Lung (tissue), 12 donors: ENCODE measurements around the gene S100A8. TPM values are rescaled to one million over a fixed set of nuclear protein-coding genes. Genes with fewer than 3 reads are reported as not detected.
A peak's percentile ranks its signal among the peaks of the same experiment; 100 is the strongest.

Experiments
- ATAC-seq: fragments of 200-7000 bp; cut with Tn5 transposase; one replicate; pipeline ENCODE4 v1.9.1; 2020; ENCODE audit warnings: moderate number of reproducible peaks; ENCODE audit not compliant: insufficient read depth, low FRiP score
- DNase-seq, 3 donors: peaks; one replicate each; pipeline ENCODE4 v3.0.0-alpha.2; 2013 to 2017
- H3K27ac ChIP-seq, 2 donors: one replicate each; pipeline ENCODE4 v1.5.1; 2013; ENCODE audit warnings: mild to moderate bottlenecking in 2 of 2, moderate library complexity in 2 of 2, control low read depth in 1 of 2, inconsistent platforms in 1 of 2, low read depth in 1 of 2, low read length in 1 of 2
- H3K27me3 ChIP-seq, 3 donors: one replicate each; pipeline ENCODE4 v1.5.1; 2013; ENCODE audit warnings: low read length in 2 of 3; ENCODE audit not compliant: control insufficient read depth in 3 of 3, insufficient read depth in 3 of 3
- H3K36me3 ChIP-seq, 4 donors: one replicate each; pipeline ENCODE4 v1.5.1; 2013; ENCODE audit warnings: low read length in 4 of 4, mild to moderate bottlenecking in 1 of 4, moderate library complexity in 1 of 4; ENCODE audit not compliant: control insufficient read depth in 4 of 4, insufficient read depth in 4 of 4
- H3K4me1 ChIP-seq, 5 donors: one replicate each; pipeline ENCODE4 v1.5.1; 2013; ENCODE audit warnings: low read length in 5 of 5, mild to moderate bottlenecking in 2 of 5, moderate library complexity in 1 of 5; ENCODE audit not compliant: control insufficient read depth in 5 of 5, insufficient read depth in 5 of 5
- H3K4me3 ChIP-seq: one replicate; pipeline ENCODE4 v1.5.1; 2013; ENCODE audit warnings: mild to moderate bottlenecking, control low read depth, moderate library complexity
- H3K9ac ChIP-seq, 2 donors: one replicate each; pipeline ENCODE4 v1.5.1; 2013; ENCODE audit warnings: low read length in 2 of 2, control low read depth in 1 of 2; ENCODE audit not compliant: insufficient read depth in 1 of 2
- H3K9me3 ChIP-seq, 4 donors: one replicate each; pipeline ENCODE4 v1.5.1; 2013; ENCODE audit warnings: low read length in 3 of 4, mild to moderate bottlenecking in 1 of 4, moderate library complexity in 1 of 4; ENCODE audit not compliant: control insufficient read depth in 4 of 4, insufficient read depth in 3 of 4
- CTCF ChIP-seq: IDR thresholded peaks from 2 replicates; pipeline ENCODE4 v1.5.1; 2012; ENCODE audit warnings: mild to moderate bottlenecking; ENCODE audit errors: control extremely low read depth, extremely low read depth
- WGBS, 2 donors: extraction: QIAGEN DNeasy Blood & Tissue Kit; methylation state at CpG; one replicate each; pipeline ENCODE4 v1.1.7; 2013; 5-methylcytosine and 5-hydroxymethylcytosine counted together
- polyA plus RNA-seq, 2 donors: library from polyadenylated mRNA; stranded (reverse); fragments of 200-250 nt; gene quantifications; one replicate each; pipeline ENCODE4 v1.2.1, GENCODE V29; 2013
- total RNA-seq, 2 donors: library from RNA; depleted of rRNA in 1 of 2; stranded (reverse); fragments of >200 nt in 1 of 2; gene quantifications; one replicate each; pipeline ENCODE4 v1.2.1, GENCODE V29; 2014 to 2021
- donor health status: control.
- donor health status: control.
- donor health status: Bipolar disorder and iron deficiency.
- donor health status: healthy.
- donor health status: DM: yes; HTN: yes; CAD: no.

S100A8 gene
- total and polyA plus RNA-seq, 4 donors, result 69.8 to 6,695 (median 589) TPM

- ATAC-seq (no peak), DNase-seq (no peak)
- WGBS, 2 donors, result 39 to 58% methylated on average over 11 of the region's 11 CpGs
- no peak for TF ChIP-seq CTCF
- no peaks in the 10 kb centered on the region for H3K27me3 ChIP-seq
- peak within 1 kb of the TSS in 1 of 2 donors; percentile 77 for H3K27ac ChIP-seq
- H3K36me3 ChIP-seq, result no peaks in the 10 kb centered on the region
- H3K4me1 ChIP-seq, result no peaks in the 10 kb centered on the region
- no peak within 1 kb of the TSS for H3K9ac ChIP-seq
- no peaks in the 10 kb centered on the region for H3K9me3 ChIP-seq
- no peak within 1 kb of the TSS for H3K4me3 ChIP-seq
These were observed 32.8 kb downstream of the S100A8 start, which contains the start of gene S100A9 for GRCh38 chr1:153357853-153358690. TSS of gene S100A9 (plus strand) at chr1:153357854. CDS start at chr1:153358284, 430 bp downstream.

GRCh38 chr1:153357076-153357852 is 33.6 kb downstream of the S100A8 start:
- H3K27ac ChIP-seq, result peak overlapping the region in 1 of 2 donors; percentile 77
- no peak for DNase-seq
- no peak for TF ChIP-seq CTCF

GRCh38 chr1:153356392-153357075 is 34.3 kb downstream of the S100A8 start:
- WGBS, 2 donors, result 82 to 84% methylated on average over 8 of the region's 8 CpGs
- peak overlapping the region in 1 of 2 donors; percentile 9 for H3K27ac ChIP-seq
- no peaks in the 10 kb centered on the region for H3K36me3 ChIP-seq
- no peaks in the 10 kb centered on the region for H3K9me3 ChIP-seq
- ATAC-seq, result no peak
- no peak for DNase-seq
- H3K4me1 ChIP-seq, result no peaks in the 10 kb centered on the region
- H3K4me3 ChIP-seq, result no peak overlapping the region
- no peak overlapping the region for H3K9ac ChIP-seq
- TF ChIP-seq CTCF, result no peak
- no peaks in the 10 kb centered on the region for H3K27me3 ChIP-seq

More at GRCh38 chr1:153357076-153357852, 33.6 kb downstream of the S100A8 start:
- ATAC-seq, result peak; percentile 81
- H3K9ac ChIP-seq, result no peak overlapping the region
- H3K4me1 ChIP-seq, result no peaks in the 10 kb centered on the region
- H3K9me3 ChIP-seq, result no peaks in the 10 kb centered on the region
- H3K36me3 ChIP-seq, result no peaks in the 10 kb centered on the region
- no peaks in the 10 kb centered on the region for H3K27me3 ChIP-seq
- WGBS, 2 donors, result 24 to 35% methylated on average over 10 of the region's 10 CpGs
- no peak overlapping the region for H3K4me3 ChIP-seq
